ENCODE measurements around the gene ATP6V0A1.
"Not testable (repeated sequence)": the region's sequence is repeated elsewhere in the genome, so short reads cannot be mapped to it uniquely, and the experiment has no call there.

- TF ChIP-seq ZFP30 (CRISPR knock-in tag; IDR thresholded peaks at IDR 0.05); SNAI2 (CRISPR knock-in tag; IDR thresholded peaks at IDR 0.05); PPARA (CRISPR knock-in tag; IDR thresholded peaks at IDR 0.05; ENCODE audit: borderline replicate concordance); ZNF8 (CRISPR knock-in tag; IDR thresholded peaks at IDR 0.05); GLIS3 (CRISPR knock-in tag; IDR thresholded peaks at IDR 0.05); TSHZ2 (CRISPR knock-in tag; IDR thresholded peaks at IDR 0.05); CREB5 (CRISPR knock-in tag; IDR thresholded peaks at IDR 0.05; ENCODE audit: low read depth); TCF4 (CRISPR knock-in tag; IDR thresholded peaks at IDR 0.05; ENCODE audit: borderline replicate concordance); RARB (CRISPR knock-in tag; IDR thresholded peaks at IDR 0.05); ISL1 (CRISPR knock-in tag; IDR thresholded peaks at IDR 0.05); ZNF70 (CRISPR knock-in tag; IDR thresholded peaks at IDR 0.05): not testable (repeated sequence)
- TF ChIP-seq, protein P1, sequence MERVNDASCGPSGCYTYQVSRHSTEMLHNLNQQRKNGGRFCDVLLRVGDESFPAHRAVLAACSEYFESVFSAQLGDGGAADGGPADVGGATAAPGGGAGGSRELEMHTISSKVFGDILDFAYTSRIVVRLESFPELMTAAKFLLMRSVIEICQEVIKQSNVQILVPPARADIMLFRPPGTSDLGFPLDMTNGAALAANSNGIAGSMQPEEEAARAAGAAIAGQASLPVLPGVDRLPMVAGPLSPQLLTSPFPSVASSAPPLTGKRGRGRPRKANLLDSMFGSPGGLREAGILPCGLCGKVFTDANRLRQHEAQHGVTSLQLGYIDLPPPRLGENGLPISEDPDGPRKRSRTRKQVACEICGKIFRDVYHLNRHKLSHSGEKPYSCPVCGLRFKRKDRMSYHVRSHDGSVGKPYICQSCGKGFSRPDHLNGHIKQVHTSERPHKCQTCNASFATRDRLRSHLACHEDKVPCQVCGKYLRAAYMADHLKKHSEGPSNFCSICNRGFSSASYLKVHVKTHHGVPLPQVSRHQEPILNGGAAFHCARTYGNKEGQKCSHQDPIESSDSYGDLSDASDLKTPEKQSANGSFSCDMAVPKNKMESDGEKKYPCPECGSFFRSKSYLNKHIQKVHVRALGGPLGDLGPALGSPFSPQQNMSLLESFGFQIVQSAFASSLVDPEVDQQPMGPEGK (CRISPR knock-in tag; IDR thresholded peaks at IDR 0.05; ENCODE audit: borderline replicate concordance) = not testable (repeated sequence)
- TF ChIP-seq, protein P2, sequence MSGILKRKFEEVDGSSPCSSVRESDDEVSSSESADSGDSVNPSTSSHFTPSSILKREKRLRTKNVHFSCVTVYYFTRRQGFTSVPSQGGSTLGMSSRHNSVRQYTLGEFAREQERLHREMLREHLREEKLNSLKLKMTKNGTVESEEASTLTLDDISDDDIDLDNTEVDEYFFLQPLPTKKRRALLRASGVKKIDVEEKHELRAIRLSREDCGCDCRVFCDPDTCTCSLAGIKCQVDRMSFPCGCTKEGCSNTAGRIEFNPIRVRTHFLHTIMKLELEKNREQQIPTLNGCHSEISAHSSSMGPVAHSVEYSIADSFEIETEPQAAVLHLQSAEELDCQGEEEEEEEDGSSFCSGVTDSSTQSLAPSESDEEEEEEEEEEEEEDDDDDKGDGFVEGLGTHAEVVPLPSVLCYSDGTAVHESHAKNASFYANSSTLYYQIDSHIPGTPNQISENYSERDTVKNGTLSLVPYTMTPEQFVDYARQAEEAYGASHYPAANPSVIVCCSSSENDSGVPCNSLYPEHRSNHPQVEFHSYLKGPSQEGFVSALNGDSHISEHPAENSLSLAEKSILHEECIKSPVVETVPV (CRISPR knock-in tag; IDR thresholded peaks at IDR 0.05) = not testable (repeated sequence)
- TF ChIP-seq, protein P3, sequence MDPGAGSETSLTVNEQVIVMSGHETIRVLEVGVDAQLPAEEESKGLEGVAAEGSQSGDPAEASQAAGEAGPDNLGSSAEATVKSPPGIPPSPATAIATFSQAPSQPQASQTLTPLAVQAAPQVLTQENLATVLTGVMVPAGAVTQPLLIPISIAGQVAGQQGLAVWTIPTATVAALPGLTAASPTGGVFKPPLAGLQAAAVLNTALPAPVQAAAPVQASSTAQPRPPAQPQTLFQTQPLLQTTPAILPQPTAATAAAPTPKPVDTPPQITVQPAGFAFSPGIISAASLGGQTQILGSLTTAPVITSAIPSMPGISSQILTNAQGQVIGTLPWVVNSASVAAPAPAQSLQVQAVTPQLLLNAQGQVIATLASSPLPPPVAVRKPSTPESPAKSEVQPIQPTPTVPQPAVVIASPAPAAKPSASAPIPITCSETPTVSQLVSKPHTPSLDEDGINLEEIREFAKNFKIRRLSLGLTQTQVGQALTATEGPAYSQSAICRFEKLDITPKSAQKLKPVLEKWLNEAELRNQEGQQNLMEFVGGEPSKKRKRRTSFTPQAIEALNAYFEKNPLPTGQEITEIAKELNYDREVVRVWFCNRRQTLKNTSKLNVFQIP (CRISPR knock-in tag; IDR thresholded peaks at IDR 0.05; ENCODE audit: borderline replicate concordance, low read depth) = not testable (repeated sequence)
These were observed 87.3 kb downstream of the ATP6V0A1 start for GRCh38 chr17:42545755-42546505.

Data from SK-N-SH treated with all-trans-retinoic acid at 6 μM for 48 hours (cell line).